Omental fat pad (tissue), 4 donors: ENCODE data around the gene NCEH1. TPM values are rescaled to one million over a fixed set of nuclear protein-coding genes. Genes with fewer than 3 reads are reported as not detected.

Experiments
- ATAC-seq: fragments of 150-250 bp; one replicate; pipeline ENCODE4 v1.9.1; 2016; ENCODE audit warnings: mild to moderate bottlenecking, moderate library complexity; ENCODE audit not compliant: low FRiP score
- DNase-seq: peaks from one replicate; pipeline ENCODE4 v3.0.0-alpha.2; 2019; ENCODE audit warnings: low spot score
- small RNA-seq: library from RNA; depleted of rRNA; stranded (forward); fragments of <200 nt; gene quantifications from one replicate; pipeline ENCODE3, GENCODE V24; 2016
- total RNA-seq, 4 donors: library from RNA; depleted of rRNA; stranded (reverse); fragments of >200 nt; gene quantifications; one replicate each; pipeline ENCODE4 v1.1.0, GENCODE V29; 2016
- TF ChIP-seq, protein P1 (sequence below), 3 donors: fragments of 450-650 bp; IDR thresholded peaks; one replicate each; pipeline ENCODE4 v1.5.1; 2016 to 2017; ENCODE audit warnings: antibody characterized with exemption in 3 of 3, mild to moderate bottlenecking in 3 of 3, moderate library complexity in 2 of 3

The NCEH1 gene
- total RNA-seq, 4 donors from 2014 or later, result 8.2 to 44.1 (median 10.6) TPM

DNA sequence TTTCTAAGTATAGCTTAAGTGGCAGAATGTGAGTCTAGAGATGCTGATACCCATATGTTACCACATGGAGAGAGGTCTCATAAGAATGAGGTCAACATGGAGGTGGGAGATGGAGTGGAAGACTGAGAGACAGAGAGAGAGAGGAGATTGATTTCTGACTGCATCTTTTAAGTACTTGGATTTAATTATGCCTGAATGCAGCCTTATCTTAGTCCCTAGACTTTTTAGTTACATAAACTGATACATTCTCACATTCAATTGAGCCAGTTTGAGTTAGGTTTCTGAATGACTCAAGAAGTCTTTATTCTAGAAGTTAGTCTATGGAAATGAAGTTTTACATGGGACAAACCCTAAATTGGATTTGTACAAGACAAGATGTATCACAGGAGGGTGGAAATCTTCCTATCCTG, 129.1 kb downstream of the NCEH1 start:
- DNase-seq (no peak), ATAC-seq (no peak)

DNA sequence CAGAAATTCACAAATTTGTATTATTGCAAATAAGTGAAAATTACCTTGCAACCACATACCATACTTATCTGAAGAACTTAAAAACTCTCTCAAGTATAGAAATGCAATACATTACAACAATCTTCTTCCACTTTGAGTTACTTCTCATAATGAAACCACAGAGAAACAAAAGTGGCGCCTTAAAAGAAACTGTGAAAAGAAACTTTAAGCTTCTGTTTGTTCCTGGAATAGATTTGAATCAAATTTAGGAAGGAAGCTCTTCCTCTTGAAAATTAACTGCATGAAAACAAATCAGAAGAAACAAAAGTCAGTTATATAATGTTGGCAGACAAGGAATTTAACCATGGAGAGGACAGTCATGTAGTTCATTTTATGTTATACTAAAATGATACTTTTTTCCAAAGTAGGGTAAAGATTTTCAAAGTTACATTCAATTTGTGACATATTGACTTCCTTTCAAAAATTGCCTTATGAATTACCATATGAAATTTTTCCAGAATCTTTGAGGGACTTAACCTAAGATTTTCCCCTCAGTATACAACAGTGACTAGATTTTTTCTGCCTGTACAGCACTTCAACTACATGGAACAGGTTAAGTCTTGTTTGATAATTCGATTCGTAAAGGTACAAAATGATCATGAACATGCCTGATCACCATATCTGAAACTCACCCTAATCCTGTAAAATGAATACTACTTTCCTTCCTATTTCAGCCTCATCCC, 130.0 kb downstream of the NCEH1 start:
- ATAC-seq (no peak), DNase-seq (no peak)
- TF ChIP-seq, protein P1, sequence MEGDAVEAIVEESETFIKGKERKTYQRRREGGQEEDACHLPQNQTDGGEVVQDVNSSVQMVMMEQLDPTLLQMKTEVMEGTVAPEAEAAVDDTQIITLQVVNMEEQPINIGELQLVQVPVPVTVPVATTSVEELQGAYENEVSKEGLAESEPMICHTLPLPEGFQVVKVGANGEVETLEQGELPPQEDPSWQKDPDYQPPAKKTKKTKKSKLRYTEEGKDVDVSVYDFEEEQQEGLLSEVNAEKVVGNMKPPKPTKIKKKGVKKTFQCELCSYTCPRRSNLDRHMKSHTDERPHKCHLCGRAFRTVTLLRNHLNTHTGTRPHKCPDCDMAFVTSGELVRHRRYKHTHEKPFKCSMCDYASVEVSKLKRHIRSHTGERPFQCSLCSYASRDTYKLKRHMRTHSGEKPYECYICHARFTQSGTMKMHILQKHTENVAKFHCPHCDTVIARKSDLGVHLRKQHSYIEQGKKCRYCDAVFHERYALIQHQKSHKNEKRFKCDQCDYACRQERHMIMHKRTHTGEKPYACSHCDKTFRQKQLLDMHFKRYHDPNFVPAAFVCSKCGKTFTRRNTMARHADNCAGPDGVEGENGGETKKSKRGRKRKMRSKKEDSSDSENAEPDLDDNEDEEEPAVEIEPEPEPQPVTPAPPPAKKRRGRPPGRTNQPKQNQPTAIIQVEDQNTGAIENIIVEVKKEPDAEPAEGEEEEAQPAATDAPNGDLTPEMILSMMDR (IDR thresholded peaks at IDR 0.05), result no peak

More for the DNA sequence above, 129.1 kb downstream of the NCEH1 start:
- TF ChIP-seq, protein P1 (IDR thresholded peaks at IDR 0.05), result no peak

Small RNA genes lying within 50 kb of the gene (small RNA-seq; reads per million reads assigned to genes)
- not detected for gene RNU6-547P

Other genes with a start within 250 kb of the NCEH1 start
- gene TNFSF10, start 187.6 kb downstream of the NCEH1 start, total RNA-seq, result 100 to 1,000 TPM in 2 of 4 donors, 10 to 100 TPM in 2; 23.8 to 220 (median 121) TPM
- 10 to 100 TPM in 1 of 4 donors, 1 to 10 TPM in 3; 7.0 to 11.0 (median 9.0) TPM for gene ECT2, start 39.7 kb upstream of the NCEH1 start, total RNA-seq